ENCODE measurements around the gene SLC25A20. TPM values are rescaled to one million over a fixed set of nuclear protein-coding genes. Genes with fewer than 3 reads are reported as not detected.
"Not testable (repeated sequence)": the region's sequence is repeated elsewhere in the genome, so short reads cannot be mapped to it uniquely, and the experiment has no call there.

The SLC25A20 gene, protein sequence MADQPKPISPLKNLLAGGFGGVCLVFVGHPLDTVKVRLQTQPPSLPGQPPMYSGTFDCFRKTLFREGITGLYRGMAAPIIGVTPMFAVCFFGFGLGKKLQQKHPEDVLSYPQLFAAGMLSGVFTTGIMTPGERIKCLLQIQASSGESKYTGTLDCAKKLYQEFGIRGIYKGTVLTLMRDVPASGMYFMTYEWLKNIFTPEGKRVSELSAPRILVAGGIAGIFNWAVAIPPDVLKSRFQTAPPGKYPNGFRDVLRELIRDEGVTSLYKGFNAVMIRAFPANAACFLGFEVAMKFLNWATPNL
- 16.3 TPM for polyA plus RNA-seq (ENCODE audit: insufficient read length)

DNA sequence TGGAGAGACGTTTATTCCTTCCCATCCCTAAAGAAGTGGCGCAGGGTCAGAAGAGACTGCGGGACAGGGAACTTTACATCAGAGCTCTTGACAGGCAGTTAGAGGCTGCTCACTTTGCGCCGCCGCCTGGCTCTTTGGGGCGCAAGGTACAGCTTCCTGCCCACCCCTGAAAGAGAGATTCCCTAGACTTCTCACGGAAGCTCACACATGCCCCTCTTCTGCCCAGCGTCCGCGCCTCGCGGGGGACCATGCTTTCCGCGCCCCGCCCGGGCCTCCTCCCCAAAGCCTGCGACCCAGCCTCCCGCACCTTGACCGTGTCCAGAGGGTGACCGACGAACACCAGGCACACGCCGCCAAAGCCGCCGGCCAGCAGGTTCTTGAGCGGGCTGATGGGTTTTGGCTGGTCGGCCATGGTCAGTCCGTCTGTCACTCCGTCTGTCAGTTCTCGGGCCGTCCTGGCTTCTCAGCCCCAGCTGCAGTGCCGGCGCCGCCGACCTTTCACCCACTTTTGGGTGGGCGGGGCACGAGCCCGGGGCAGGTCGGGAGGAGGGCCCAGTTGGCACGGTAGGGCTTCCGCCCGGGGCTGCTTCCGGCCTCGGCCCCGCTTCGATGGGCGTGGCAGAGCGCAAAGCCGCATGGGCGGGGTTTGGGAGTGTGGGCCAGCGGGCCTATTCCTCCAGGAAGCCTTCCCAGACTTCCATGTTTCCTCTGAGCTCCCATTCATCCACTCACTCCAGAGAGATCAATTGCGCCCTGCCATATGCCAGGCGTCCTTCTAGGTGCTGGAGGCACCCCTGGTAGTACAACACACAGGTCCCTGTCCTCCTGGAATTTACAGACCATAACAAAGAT, at the start of gene SLC25A20:
Gene SLC25A20 (minus strand): TSS at position 500 of the 852 bp plus-strand sequence. CDS start 88 bp downstream, at position 412.
- peak; percentile 84 for DNase-seq

DNA sequence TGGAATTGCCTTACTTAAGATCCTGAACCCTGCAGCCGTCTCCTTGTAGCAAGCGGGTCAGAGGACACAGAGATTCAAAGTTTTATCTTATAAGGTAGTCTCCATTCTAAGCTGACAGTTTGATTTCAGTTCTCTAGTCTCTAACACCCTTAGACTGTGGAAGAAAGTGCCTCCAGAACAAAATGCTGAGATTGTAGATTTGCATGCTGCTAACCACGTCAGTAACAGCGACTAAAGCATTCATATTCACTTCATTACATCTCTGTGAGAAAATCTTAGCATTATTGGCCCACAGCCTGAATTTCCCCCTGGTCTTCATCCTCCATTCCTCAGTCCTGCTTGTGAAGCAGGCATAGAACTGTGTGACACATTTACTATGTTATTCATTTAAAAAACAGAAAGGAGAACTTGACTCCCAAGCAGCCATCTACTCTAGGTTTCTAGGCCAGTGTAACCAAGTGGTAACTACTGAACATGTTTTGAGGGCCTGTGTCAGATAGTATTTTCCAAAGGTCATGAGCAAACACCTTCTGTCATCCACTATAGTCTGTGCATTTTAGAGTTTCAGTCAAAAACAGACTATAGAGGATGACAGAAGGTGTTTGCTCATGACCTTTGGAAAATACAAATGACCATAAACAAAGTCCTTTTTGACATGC, 47.3 kb upstream of the SLC25A20 start:
- DNase-seq, result no peak

DNA sequence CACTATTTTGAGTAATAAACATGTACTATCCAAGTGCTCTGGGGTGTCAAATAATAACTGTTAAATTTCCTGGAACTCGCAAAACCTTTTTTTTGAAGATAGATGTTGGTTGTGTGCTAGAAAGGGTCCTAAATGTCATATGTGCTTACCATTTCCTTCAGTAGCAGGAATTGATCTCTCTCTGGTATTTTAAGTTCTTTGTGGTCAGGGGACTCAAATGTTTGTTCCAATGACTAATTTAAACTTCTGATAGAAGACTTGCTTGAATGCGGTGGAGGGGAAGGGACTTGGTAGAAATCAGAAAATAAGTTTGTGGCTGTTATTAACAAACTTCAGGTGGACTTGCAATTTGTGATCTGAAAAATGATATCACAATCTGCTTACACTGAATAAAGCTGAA, 46.8 kb upstream of the SLC25A20 start:
- DNase-seq, result no peak

DNA sequence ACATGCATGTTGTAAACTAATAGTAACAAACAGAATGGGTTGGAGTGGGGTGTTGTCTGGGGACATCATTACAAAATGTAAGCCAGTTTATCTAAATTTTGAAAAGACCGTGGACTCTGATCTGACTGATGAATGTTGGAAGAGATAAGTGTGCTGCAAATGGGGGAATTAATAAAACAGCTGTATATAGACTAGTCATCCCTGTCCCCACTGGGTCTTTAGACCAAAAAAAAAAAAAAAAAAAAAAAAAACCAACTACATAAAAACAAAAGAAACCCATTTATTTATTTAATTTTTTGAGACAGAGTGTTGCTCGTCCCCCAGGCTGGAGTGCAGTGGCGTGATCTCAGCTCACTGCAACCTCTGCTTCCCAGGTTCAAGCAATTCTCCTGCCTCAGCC, 40.0 kb upstream of the SLC25A20 start:
- DNase-seq, result no peak

DNA sequence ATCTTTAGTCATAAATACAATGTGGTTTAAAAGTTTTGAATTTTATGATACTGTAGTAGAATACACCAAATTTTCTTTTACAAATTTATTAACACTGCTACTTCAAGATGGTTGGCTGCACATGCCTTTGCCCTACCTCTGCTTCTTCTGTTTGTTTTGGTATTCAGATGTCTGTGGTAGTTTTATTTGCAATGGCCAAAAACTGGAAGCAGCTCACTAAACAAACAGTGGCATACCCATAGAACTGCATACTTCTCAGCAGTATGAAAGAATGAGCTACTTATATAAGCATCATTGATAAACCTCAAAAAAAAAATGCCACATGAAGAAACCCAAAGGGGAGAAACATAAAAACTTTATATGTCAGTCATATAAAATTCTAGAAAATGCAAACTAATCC, 39.5 kb upstream of the SLC25A20 start:
- DNase-seq, result no peak

DNA sequence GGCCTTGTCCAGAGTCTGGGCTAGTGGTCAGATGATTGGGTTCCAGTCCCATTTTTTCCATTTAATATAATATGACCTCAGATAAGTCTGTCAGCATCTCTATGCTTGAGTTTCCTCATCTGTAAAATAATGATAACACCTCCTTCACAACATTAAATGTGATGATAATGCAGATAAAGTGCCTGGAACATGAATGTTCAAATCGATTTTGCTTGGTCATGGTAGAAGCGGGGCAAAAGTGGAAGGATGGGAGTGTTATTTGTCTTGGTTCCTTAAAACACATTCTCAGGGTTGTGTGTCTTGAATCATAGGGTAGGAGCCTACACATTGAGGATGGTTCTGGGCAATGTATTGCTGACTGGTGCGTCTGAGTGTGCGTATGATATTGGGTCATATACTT, 36.8 kb upstream of the SLC25A20 start:
- no peak for DNase-seq

DNA sequence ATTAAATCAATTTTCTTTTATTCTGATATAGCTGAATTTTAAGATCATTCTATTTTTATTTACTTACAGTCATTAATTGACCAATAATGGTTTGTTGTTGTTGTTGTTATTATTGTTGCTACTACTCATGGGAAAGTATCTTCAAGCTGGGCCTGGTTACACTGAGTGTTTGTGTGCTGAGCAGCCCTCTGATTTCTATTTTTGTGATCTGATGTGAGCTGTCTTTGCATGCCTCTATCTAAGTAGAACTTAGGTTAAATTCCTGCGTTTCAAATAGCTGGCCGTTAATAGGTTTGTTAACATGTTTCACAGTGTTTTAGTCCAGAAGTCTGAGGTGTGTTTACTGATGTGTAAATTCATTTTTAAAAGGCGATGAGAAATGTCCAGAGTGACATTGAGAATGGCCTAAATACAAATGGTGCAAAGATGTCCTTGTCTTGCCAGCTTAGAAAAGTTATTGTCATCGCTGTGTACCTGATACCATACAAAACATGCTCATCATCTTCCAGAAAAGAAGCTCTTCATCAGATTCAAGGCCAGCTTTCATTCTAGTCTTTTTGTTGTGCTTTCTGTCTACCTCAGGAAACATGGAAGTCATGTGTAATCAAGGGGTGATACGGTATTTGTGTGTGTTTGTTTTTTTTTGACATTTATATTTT, 35.8 kb upstream of the SLC25A20 start:
- no peak for DNase-seq

DNA sequence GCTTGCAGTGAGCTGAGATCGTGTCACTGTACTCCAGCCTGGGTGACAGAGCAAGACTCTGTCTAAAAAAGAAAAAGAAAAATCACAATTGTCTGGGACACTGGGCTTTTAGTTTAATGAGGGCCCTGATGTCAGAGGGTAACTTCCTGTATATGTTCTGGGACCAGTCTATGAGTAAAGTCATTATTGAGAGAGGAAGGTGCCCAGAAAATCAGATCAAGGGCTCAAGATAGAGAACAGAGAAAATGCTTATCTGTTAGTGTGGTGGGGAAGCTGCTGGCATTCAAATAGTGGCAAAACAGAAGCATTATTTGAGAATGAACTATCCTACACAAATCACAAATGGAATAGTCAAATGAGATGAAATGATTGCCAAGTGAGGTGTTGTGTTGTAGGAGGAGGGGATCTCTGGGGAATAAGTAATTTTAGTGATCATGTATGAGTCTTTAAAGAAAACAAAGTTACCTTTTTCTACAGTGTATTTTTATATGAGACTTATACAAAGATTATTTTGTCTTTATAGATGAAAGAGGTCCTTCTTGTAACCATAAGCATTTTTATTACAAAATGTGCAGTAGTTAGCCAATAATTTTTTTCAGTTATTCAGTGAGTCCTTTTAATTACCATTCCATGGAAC, 33.4 kb upstream of the SLC25A20 start:
- DNase-seq, result no peak

DNA sequence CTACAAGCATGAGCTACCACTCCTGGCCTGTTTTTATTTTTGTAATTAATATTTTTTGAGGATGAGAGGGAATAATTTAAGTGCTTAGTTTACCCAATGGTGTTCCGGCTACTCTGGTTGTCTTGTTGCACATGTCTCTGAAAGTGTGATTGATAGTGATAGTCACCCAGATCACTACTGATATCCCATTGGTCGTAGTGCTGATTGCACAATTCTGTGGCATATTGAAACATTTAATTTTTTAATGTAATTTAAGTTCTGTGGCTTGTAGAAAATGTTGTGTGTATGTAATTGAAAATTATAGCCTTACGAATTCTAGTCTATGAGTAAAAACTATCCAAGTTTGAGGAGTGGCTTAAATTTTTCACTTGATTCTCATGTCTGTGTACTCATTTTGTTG, 31.9 kb upstream of the SLC25A20 start:
- DNase-seq, result no peak

DNA sequence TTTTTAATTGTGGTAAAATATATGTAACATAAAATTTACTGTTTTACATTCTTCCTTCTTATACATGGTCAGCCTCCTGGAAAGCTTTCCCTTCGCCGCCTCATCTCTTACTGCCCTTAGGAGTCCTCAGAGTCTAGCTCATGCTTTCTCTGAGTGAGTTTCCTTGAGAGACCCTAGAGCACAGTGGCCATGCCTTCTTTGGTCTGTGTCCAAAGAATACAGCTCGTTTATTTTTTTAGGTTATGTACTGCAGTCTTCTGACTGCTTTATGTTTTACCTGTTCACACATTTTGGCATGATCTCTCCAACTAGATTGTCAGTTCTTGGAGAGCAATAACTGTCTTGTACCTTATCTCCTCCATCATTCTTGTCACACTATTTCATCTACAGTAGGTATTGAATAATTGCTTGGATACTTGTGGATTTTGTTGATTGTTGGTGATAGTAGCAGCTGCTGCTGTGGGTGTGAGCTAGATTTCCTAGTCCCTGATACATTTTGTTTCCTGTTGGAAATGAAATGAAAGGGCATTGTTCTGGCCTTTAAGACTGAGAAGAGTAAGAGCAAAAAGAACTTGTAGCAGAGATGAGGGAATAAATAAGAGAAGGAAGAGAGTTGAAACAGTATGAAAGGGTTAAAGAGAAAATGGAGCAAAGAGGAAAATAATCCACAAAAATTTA, 30.8 kb upstream of the SLC25A20 start:
- no peak for DNase-seq

DNA sequence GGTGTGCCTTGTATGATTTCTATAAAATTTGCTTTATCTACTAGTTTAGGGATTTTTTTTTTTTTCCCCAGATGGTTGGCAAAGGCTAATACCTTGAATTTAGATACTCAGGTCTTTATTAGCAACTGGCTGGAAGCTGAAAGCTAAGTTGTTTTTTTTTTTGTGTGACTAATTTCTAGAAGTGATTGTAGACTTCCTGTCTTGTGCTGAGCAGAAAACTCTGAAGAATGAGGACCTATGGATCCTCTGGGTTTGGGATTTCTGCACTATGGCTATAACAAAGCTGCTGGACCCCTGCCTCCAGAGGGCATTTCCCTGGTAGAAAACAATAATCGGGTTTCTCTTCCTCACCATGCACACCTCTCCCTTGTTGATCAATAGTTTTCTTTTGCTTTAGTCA, 30.0 kb upstream of the SLC25A20 start:
- no peak for DNase-seq

DNA sequence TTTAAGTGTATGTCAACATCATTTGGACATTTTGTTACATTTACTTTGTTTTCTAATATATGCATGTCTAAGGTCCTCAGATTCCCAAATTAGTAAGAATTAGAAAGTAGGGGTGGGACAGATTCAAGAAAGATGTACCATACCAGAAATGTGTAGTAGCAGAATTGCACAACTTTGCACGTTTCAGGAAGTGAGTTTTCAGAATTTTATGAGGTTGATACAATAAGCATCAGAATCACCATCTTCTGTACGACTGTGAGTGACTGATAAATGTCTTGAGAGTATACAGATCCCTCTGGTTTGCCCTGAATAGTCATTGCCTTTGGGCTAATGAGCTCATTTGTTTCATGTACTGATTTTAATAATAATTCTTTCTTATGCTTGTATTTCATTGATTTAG, 29.2 kb upstream of the SLC25A20 start:
- no peak for DNase-seq

DNA sequence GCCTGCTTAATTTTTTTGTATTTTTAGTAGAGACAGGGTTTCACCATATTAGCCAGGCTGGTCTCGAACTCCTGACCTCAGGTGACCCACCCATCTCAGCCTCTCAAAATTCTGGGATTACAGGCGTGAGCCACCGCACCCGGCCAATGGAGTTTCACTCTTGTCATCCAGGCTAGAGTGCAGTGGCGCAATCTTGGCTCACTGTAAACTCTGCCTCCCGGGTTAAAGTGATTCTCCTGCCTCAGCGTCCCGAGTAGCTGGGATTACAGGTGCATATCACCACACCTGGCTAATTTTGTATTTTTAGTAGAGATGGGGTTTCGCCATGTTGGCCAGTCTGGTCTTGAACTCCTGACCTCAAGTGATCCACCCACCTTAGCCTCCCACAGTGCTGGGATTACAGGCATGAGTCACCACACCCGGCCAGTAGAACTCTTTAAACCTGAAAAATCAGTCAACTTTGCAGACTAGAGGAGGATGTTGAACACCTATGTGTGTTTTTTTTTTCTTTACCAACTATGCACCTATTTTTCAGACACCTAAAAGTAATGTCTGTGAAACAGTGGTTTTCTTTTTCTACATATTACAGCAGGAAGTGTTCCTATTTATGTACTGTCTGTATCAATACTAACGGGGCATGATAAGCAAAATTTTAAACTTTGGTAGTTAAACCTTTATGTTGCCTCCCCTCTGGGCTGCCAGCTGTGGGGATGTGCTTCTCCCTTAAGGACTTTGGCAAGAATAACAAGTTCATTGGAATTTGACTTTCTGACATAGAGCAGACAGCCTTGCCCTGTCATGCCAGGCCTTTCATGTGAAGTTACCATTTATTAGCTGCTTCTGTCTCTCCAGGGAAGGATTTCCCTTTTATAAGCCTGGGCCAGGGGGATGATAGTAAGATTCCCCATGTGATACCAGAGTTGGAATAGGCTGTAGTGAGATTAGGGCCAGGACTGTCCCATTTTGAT, 28.0 kb upstream of the SLC25A20 start:
- no peak for DNase-seq

DNA sequence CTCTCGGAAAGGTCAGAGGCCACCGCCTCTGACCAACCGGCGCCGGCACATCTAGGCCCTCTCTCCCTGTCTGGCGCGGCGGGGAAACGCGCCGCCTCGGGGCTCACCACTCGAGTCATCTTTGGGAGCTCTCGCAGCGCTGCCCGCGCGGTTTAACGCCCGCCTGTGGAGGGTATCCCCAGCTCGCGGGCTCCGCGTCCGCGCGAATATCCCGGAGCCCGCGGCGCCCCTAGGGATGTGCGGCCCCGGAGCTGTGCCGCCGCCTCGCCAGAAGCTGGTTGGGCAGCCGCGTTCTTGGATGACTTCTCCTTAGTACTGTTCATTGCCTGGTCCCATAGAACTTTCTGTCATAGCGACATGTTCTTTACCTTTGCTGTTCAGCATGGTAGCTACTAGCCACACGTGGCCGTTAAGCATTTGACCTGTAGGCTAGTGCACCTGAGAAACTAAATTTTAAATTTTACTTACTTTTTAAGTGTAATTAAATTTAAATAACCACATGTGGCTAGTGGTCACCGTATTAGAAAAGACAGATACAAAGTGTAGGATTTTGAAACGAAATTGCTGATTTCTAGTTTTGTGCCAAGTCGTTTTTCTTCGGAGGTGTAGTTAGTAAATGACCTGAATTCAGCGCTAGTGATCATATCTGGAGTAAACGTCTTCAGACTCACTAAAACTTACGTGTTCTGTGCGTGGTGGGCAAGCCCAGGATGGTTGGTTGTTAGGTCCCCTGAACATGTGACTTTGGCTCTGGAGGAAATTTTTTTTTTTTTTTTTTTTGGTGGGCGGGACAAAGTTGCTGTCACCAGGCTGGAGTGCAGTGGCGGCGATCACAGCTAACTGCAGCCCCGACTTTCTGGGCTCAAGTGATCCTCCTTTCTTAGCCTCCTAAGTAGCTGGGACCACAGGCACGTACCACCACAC, 20.8 kb upstream of the SLC25A20 start:
- peak; percentile 29 for DNase-seq

DNA sequence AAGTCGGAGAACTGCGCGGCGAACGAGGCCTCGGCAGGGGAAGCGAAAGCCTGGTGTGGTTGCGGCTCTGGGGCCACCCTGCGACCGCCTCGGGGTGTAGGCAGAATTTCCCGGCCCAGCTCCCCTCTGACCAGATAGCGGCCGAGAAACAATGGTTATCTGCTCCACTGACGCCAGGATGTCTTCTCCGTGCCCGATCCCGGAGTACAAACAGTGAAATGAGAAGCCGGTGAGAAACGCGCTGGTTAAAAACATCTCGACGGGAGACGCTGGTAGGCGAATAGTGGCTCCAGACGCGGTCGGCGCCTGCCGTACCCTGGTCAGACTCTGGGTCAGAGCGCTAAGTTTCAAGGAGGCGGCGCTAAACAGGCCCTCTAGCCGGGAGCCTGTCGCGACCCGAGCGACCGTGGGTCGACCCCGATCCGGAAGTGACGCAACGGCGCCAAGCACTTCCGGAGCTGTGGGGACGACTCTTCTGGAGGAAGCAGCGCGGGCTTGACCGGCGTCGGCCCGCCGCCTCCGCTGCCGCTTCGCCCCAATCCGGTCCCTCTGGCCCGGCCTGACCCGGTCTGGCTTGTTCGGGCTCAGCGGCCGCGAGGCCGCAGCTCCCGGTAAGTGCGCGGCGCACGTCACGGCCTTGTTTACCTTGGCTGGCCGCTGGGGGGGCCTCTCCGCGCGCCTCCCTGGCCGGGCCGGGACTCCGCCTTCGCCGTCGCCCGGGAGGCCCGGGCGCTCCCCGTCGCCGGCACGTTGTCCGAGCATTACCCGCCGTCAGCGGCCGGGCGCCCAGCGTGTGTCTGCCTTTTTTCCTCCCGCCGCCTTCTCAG, 19.9 kb upstream of the SLC25A20 start, which contains the start of gene ARIH2:
Gene ARIH2 (plus strand): TSS at position 455 of the 827 bp plus-strand sequence. CDS start 8,717 bp downstream, outside the sequence.
- peak; percentile 96 for DNase-seq

DNA sequence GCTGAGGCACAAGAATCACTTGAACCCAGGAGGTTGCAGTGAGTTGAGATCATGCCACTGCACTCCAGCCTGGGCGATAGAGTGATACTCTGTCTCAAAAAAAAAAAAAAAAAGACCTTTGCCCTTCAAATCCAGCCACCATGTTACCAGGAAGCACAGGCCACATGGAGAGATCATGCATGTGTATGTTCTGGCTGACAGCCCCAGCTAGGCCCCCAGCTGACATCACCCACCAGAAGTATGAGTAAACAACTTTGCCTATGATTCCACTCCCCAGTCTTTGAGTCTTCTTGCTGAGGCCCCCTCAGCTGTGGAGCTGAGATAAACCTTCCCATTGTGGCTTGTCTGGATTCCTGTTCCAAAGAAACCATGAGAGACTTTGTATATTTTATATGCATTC, 16.6 kb upstream of the SLC25A20 start:
- DNase-seq, result no peak

DNA sequence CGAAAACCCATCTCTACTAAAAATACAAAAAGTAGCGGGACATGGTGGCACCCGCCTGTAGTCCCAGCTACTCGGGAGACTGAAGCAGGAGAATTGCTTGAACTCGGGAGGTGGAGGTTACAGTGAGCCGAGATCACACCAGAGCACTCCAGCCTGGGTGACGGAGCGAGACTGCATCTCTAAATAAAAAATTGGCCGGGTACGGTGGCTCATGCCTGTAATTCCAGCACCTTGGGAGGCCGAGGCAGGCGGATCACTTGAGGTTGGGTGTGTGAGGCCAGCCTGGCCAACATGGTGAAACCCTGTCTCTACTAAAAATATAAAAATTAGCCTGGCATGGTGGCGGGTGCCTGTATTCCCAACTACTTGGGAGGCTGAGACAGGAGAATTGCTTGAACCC, 8.3 kb upstream of the SLC25A20 start:
- DNase-seq, result not testable (repeated sequence)

DNA sequence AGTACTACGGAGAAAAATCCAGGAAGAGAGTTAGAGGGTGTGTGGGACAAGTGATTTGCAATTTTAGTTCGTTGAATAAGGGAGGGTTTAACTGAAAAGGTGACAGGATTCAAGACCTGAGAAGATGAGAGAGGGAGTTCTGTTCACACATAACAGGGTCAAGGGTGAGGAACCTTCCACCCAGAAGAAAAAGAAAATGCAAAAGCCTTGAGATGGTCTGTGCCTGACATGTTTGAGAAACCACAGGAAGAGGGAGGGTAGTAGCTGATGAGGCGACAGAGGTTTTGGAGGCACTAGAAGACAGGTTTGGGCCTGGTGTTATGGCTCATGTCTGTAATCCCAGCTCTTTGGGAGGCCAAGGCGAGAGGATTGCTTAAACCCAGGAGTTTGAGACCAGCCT, 591 bp upstream of the SLC25A20 start:
- no peak for DNase-seq
